LNCaP clone FGC (cell line): ENCODE measurements around the gene TCP11L2.

Experiments
- DNase-seq: peaks from one replicate; pipeline ENCODE4 v3.0.0-alpha.2; 2011; ENCODE audit warnings: low read depth
- H3K4me3 ChIP-seq: 2 replicates; pipeline ENCODE4 v1.5.1; 2011; ENCODE audit warnings: mild to moderate bottlenecking, low read depth, low read length, control low read depth
- TF ChIP-seq, protein P1 (sequence below): IDR thresholded peaks from 2 replicates; pipeline ENCODE4 v1.5.1; 2012; ENCODE audit warnings: mild to moderate bottlenecking; ENCODE audit not compliant: control insufficient read depth, insufficient read depth; ENCODE audit errors: extremely low read depth

The TCP11L2 gene

DNA sequence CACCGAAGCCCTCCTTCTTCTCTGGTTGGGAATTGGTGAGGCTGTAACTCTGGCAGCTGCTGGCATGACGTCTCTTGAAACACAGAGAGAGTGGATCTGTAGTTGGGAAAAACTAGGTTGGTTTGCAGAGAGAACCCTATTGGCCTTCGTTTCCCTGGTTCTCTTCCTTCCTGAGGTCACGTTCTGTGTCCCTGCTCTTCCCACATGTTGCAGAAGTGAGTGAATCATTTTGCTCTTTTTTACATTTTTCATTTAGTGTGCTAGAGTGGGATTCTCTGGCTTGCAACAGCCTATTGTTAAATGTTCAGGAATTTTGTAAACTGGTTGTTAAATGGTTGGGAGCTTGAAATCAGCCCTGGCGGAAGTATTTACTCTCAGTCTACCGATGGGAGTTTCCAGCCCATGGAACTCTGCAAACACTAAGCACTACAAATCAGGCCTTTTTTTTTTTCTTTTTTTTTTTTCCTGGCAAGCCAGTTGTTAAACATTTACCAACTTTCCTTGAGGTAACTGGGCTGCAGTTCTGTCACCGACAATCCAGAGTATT lies 27.9 kb upstream of the TCP11L2 start:
- TF ChIP-seq, protein P1, sequence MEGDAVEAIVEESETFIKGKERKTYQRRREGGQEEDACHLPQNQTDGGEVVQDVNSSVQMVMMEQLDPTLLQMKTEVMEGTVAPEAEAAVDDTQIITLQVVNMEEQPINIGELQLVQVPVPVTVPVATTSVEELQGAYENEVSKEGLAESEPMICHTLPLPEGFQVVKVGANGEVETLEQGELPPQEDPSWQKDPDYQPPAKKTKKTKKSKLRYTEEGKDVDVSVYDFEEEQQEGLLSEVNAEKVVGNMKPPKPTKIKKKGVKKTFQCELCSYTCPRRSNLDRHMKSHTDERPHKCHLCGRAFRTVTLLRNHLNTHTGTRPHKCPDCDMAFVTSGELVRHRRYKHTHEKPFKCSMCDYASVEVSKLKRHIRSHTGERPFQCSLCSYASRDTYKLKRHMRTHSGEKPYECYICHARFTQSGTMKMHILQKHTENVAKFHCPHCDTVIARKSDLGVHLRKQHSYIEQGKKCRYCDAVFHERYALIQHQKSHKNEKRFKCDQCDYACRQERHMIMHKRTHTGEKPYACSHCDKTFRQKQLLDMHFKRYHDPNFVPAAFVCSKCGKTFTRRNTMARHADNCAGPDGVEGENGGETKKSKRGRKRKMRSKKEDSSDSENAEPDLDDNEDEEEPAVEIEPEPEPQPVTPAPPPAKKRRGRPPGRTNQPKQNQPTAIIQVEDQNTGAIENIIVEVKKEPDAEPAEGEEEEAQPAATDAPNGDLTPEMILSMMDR, result no peak
- no peak for DNase-seq
- no peak overlapping the region for H3K4me3 ChIP-seq

DNA sequence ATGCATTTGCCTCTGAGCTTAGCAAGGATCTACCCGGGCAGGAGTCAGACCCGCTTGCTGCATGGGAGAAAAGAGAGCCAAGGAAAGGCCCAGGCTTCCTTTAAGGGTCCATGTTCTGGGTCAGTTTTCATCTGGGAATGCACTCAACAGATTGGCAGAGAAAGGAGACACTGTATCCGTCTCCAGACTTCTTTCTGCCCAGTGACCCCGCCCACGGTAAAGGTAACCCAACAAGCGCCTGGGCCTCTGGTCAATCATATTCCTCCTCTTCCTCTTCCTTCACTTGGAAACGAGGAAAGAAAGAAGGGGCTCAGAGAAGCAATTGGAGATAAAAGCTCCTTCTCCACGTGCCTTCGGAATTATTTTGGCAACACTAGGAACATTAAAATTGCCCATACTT lies 27.1 kb upstream of the TCP11L2 start:
- TF ChIP-seq, protein P1, result no peak
- DNase-seq, result no peak
- H3K4me3 ChIP-seq, result no peak overlapping the region

DNA sequence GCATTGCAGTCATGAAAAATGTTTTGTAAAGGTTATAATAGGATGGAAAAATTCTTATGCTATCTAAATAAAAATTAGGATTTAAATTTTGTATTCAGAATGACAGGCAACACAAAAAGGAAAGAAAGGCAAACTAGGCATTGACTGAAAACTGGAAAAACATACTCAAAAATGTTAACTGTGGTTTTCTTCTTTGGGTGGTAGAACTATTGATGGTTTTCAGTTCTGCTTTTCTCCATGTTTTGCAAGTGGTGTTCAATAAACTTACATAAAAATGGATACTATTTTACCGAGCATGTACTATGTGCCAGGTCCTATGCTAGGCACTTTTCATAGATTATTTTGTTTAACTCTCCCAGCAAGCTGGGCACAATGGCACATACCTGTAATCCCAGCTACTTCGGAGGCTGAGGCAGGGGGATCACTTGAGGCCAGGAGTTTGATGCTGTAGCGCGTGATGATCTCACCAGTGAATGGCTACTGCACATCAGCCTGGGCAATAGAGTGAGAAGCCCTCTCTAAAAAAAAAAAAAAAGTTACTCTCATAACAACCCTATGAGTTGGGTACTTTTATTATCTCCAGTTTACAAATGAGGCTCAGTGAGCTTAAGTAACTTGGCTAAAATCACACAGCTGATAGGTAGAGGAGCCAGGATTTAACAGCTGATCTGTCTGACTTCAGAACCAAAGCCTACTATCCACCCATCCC lies 26.3 kb upstream of the TCP11L2 start:
- TF ChIP-seq, protein P1, result no peak

DNA sequence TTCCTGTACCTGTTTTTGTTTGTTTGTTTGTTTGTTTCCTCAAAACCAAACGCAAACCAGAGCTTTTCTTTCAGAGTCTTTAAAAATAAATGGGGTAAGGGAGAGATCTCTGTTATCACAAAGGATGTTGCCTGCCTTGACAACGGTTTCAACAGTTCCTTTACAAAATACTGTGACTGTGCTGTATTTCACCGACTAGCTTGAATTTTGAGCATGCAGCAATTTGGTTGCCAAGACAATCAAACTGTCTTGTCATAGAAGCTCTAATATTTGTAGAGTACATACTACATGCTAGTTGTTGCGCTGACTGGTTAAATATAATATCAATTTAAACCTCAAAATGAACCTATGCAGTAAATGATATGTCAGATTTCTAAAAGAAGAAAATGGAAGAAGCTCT lies 22.4 kb upstream of the TCP11L2 start:
- TF ChIP-seq, protein P1, result no peak
- DNase-seq, result no peak
- no peak overlapping the region for H3K4me3 ChIP-seq

More for the DNA sequence above, 26.3 kb upstream of the TCP11L2 start:
- DNase-seq, result no peak
- H3K4me3 ChIP-seq, result no peak overlapping the region

DNA sequence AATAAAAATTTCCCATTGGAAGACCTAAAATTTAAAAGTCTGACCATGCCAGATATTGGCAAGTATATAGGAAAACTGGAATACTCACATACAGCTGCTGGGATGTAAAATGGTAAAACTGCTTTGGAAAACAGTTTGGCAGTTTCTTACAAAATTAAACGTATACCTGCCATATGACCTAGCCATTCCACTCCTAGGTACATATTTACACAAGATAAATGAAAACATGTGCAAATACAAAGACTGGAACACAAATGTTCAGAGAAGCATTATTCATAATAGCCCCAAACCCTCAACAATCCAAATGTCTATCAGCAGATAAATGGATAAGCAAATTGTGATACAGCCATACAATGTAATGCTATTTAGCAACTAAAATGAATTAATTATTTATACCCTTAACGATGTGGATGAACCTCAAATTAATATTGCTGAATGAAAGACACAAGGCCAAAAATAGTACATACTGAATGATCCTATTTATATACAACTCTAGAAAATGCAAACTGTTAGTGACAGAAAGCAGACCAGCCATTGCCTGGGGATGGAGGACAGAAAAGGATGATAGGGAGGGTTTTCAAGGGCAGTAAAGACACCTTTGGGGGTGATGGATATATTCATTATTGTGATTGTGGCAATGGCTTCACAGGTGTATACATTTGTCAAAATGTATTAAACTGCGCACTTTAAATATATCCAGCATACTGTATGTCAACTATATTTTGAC lies 21.3 kb upstream of the TCP11L2 start:
- no peak for DNase-seq
- TF ChIP-seq, protein P1, result no peak
- H3K4me3 ChIP-seq, result no peak overlapping the region

DNA sequence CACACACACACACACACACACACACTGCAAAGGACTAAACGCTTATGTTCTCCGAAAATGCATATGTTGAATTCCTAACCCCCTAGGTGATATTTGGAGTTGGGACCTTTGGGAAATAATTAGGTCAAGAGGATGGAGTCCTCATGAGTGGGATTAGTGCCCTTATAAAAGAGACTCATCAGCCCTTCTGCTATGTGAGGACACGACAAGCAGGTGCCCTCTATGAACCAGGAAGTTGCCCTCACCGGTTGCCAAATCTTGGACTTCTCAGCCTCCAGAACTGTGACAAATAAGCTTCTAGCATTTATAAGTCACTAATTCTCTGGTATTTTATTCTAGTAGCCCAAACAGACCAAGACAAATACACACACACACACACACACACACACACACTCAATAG lies 20.7 kb upstream of the TCP11L2 start:
- H3K4me3 ChIP-seq, result no peak overlapping the region
- no peak for DNase-seq
- TF ChIP-seq, protein P1, result no peak
